B cell (primary cell): Measurements from ENCODE around the gene SCP2. TPM values are rescaled to one million over a fixed set of nuclear protein-coding genes. Genes with fewer than 3 reads are reported as not detected.

Experiments used
- ATAC-seq: fragments of 200-7000 bp; cut with Tn5 transposase; one replicate; pipeline ENCODE4 v1.10.0; 2021; ENCODE audit warnings: low read depth, mild to moderate bottlenecking, moderate number of reproducible peaks, moderate library complexity
- CTCF ChIA-PET: fragments of 350-600 bp; sonication (Branson Sonifier 250); formaldehyde crosslinking; loops from one replicate; lab custom pipeline; 2021; ENCODE audit warnings: antibody characterized with exemption, inconsistent platforms; lab: Charles Lee
- POLR2A ChIA-PET: fragments of 350-600 bp; sonication (Branson Sonifier 250); formaldehyde crosslinking; loops from one replicate; lab custom pipeline; 2021; ENCODE audit warnings: antibody characterized with exemption; lab: Charles Lee
- DNase-seq: peaks from one replicate; pipeline ENCODE4 v3.0.0; 2013
- H2AFZ ChIP-seq: 2 replicates; pipeline ENCODE4 v1.6.1; 2012; ENCODE audit warnings: mild to moderate bottlenecking, low read depth, low read length; ENCODE audit not compliant: insufficient read depth, poor library complexity, severe bottlenecking
- H3K27ac ChIP-seq, 2 donors: 1 replicate in 1 of 2; 2 replicates in 1 of 2; pipeline ENCODE4 v1.5.1; 2012 to 2013; ENCODE audit warnings: low read length in 2 of 2, mild to moderate bottlenecking in 2 of 2, moderate library complexity in 1 of 2
- H3K27me3 ChIP-seq, 4 experiments: fragments of 200-600 bp in 1 of 4; sonication (generic) in 1 of 4; replicated peaks in 1 of 4; 1 replicate in 2 of 4; 2 replicates in 2 of 4; pipeline versions ENCODE4 v1.6.1 to v1.7.0; 2013 to 2016; ENCODE audit warnings: low read length in 3 of 4, mild to moderate bottlenecking in 2 of 4, mixed read lengths in 1 of 4, moderate library complexity in 1 of 4; ENCODE audit not compliant: insufficient read depth in 4 of 4, control insufficient read depth in 3 of 4; ENCODE audit errors: control extremely low read depth in 1 of 4
- H3K36me3 ChIP-seq, 2 experiments: replicated peaks in 1 of 2; 1 replicate in 1 of 2; 2 replicates in 1 of 2; pipeline versions ENCODE4 v1.6.1 to v1.7.1; 2013; ENCODE audit warnings: low read length in 1 of 2; ENCODE audit not compliant: insufficient read depth in 2 of 2, control insufficient read depth in 1 of 2; ENCODE audit errors: control extremely low read depth in 1 of 2, extremely low read depth in 1 of 2
- H3K4me1 ChIP-seq, 2 donors: fragments of 200-600 bp in 1 of 2; sonication (generic) in 1 of 2; 1 replicate in 1 of 2; 2 replicates in 1 of 2; pipeline versions ENCODE4 v1.5.1 to v1.6.1; 2013 to 2017; ENCODE audit warnings: low read length in 2 of 2; ENCODE audit not compliant: control insufficient read depth in 2 of 2, insufficient read depth in 2 of 2
- H3K4me2 ChIP-seq: replicated peaks from 2 replicates; pipeline ENCODE3; 2012; ENCODE audit warnings: mild to moderate bottlenecking, low read depth, low read length; ENCODE audit not compliant: poor library complexity, severe bottlenecking
- H3K4me3 ChIP-seq, 5 experiments: fragments of 200-600 bp in 1 of 5; sonication (generic) in 1 of 5; 1 replicate in 3 of 5; 2 replicates in 2 of 5; pipeline versions ENCODE4 v1.5.1 to v1.7.0; 2011 to 2016; ENCODE audit warnings: low read length in 4 of 5, mild to moderate bottlenecking in 4 of 5, low read depth in 2 of 5, control low read depth in 1 of 5, moderate library complexity in 1 of 5; ENCODE audit not compliant: insufficient read depth in 1 of 5; ENCODE audit errors: control extremely low read depth in 1 of 5, extremely low read depth in 1 of 5
- H3K79me2 ChIP-seq: fragments of 200-600 bp; sonication (generic); one replicate; pipeline ENCODE4 v1.6.0; 2016; ENCODE audit warnings: low read length; ENCODE audit not compliant: control insufficient read depth, insufficient read depth
- H3K9ac ChIP-seq: fragments of 200-600 bp; sonication (generic); 2 replicates; pipeline ENCODE4 v1.6.1; 2017; ENCODE audit warnings: mild to moderate bottlenecking, low read length, moderate library complexity
- H3K9me3 ChIP-seq, 3 donors: one replicate each; pipeline versions ENCODE4 v1.6.1 to v1.7.1; 2013; ENCODE audit warnings: low read length in 2 of 3; ENCODE audit not compliant: control insufficient read depth in 2 of 3, insufficient read depth in 1 of 3; ENCODE audit errors: control extremely low read depth in 1 of 3
- H4K20me1 ChIP-seq: 2 replicates; pipeline ENCODE4 v1.6.0; 2012; ENCODE audit warnings: mild to moderate bottlenecking, low read length; ENCODE audit not compliant: insufficient read depth, control insufficient read depth, poor library complexity, severe bottlenecking
- H3K27ac Mint-ChIP-seq: one replicate; pipeline ENCODE4 v1.8.0; 2021; ENCODE audit warnings: mixed read lengths
- H3K27me3 Mint-ChIP-seq: one replicate; pipeline ENCODE4 v1.8.0; 2021; ENCODE audit warnings: mixed read lengths
- H3K4me1 Mint-ChIP-seq: one replicate; pipeline ENCODE4 v1.8.0; 2021; ENCODE audit warnings: mixed read lengths
- H3K4me3 Mint-ChIP-seq: one replicate; pipeline ENCODE4 v1.8.0; 2021; ENCODE audit warnings: mixed read lengths
- H3K9me3 Mint-ChIP-seq: one replicate; pipeline ENCODE4 v1.8.0; 2022; ENCODE audit warnings: mixed read lengths; ENCODE audit not compliant: insufficient read depth
- EZH2 ChIP-seq: IDR thresholded peaks from 2 replicates; pipeline ENCODE4 v1.6.1; 2012; ENCODE audit warnings: borderline replicate concordance, low read depth, mild to moderate bottlenecking, moderate library complexity, low read length; ENCODE audit not compliant: insufficient read depth, poor library complexity, severe bottlenecking
- WGBS: methylation state at CpG from one replicate; pipeline ENCODE4 v1.1.5; 2013; ENCODE audit warnings: missing lambda C conversion rate; ENCODE audit not compliant: insufficient coverage; 5-methylcytosine and 5-hydroxymethylcytosine counted together
- intact Hi-C: fragments of 100-400 bp; cut with micrococcal nuclease; formaldehyde crosslinking; loops from one replicate; pipeline ENCODE4 v1.10.0; 2022
- polyA plus RNA-seq: library from polyadenylated mRNA; depleted of rRNA; stranded (reverse); fragments of >200 nt; gene quantifications from 2 replicates; pipeline ENCODE4 v1.2.3, GENCODE V29; 2012
- total RNA-seq, 2 donors: library from RNA; stranded (reverse); fragments of 120-200 nt in 1 of 2; gene quantifications; 1 replicate in 1 of 2; 2 replicates in 1 of 2; pipeline versions ENCODE4 v1.2.3 to v1.2.4, GENCODE V29; 2013 to 2022
- TF ChIP-seq, protein P1 (sequence below): fragments of 200-600 bp; IDR thresholded peaks from one replicate; pipeline ENCODE4 v1.8.0; 2022; ENCODE audit warnings: antibody characterized with exemption, mild to moderate bottlenecking

The SCP2 gene
- total and polyA plus RNA-seq, 2 donors (not counting 1 experiment from before 2014, with no cell fraction given), result 19.4 to 46.6 TPM

DNA sequence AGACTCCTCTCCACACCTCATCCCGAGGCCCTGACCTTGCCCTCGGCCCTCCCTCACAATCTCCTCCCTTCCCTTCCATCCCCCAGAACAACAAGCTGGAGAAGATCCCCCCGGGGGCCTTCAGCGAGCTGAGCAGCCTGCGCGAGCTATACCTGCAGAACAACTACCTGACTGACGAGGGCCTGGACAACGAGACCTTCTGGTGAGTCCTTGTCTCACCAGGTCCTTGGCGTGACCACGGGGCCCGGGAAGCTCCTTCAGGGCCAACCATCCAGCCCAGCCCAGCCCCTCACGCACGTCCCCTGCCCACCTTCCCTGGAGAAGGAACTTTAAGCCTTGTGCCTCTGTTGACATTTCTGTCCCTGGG is 150.5 kb downstream of the SCP2 start:
- no peaks in the 10 kb centered on the region for H4K20me1 ChIP-seq
- ChIA-PET POLR2A (no interaction called here), CTCF (interaction anchor here (0.6 kb wide), 1 partner anchor 56 kb away, joined by 4 read pairs; no protein-coding TSS in a partner anchor)
- H3K9me3 Mint-ChIP-seq, result no peaks in the 10 kb centered on the region
- intact Hi-C loops, result no loop called here
- no peak overlapping the region for H3K4me2 ChIP-seq
- H3K27me3 Mint-ChIP-seq, result no peaks in the 10 kb centered on the region
- DNase-seq (no peak), ATAC-seq (no peak)
- H3K79me2 ChIP-seq, result no peaks in the 10 kb centered on the region
- no peaks in the 10 kb centered on the region for H3K36me3 ChIP-seq
- WGBS, result 89% methylated on average over 12 of the region's 13 CpGs
- no peak for TF ChIP-seq EZH2
- TF ChIP-seq, protein P1, sequence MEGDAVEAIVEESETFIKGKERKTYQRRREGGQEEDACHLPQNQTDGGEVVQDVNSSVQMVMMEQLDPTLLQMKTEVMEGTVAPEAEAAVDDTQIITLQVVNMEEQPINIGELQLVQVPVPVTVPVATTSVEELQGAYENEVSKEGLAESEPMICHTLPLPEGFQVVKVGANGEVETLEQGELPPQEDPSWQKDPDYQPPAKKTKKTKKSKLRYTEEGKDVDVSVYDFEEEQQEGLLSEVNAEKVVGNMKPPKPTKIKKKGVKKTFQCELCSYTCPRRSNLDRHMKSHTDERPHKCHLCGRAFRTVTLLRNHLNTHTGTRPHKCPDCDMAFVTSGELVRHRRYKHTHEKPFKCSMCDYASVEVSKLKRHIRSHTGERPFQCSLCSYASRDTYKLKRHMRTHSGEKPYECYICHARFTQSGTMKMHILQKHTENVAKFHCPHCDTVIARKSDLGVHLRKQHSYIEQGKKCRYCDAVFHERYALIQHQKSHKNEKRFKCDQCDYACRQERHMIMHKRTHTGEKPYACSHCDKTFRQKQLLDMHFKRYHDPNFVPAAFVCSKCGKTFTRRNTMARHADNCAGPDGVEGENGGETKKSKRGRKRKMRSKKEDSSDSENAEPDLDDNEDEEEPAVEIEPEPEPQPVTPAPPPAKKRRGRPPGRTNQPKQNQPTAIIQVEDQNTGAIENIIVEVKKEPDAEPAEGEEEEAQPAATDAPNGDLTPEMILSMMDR, result no peak
- no peaks in the 10 kb centered on the region for H3K4me1 Mint-ChIP-seq
- H3K27ac Mint-ChIP-seq, result no peak overlapping the region
- H3K4me1 ChIP-seq, result no peaks in the 10 kb centered on the region
- no peaks in the 10 kb centered on the region for H3K27me3 ChIP-seq
- no peak overlapping the region for H2AFZ ChIP-seq
- H3K4me3 ChIP-seq, result no peak overlapping the region
- no peak overlapping the region for H3K9ac ChIP-seq
- H3K27ac ChIP-seq, result no peak overlapping the region
- H3K4me3 Mint-ChIP-seq, result no peak overlapping the region
- H3K9me3 ChIP-seq, result no peaks in the 10 kb centered on the region

DNA sequence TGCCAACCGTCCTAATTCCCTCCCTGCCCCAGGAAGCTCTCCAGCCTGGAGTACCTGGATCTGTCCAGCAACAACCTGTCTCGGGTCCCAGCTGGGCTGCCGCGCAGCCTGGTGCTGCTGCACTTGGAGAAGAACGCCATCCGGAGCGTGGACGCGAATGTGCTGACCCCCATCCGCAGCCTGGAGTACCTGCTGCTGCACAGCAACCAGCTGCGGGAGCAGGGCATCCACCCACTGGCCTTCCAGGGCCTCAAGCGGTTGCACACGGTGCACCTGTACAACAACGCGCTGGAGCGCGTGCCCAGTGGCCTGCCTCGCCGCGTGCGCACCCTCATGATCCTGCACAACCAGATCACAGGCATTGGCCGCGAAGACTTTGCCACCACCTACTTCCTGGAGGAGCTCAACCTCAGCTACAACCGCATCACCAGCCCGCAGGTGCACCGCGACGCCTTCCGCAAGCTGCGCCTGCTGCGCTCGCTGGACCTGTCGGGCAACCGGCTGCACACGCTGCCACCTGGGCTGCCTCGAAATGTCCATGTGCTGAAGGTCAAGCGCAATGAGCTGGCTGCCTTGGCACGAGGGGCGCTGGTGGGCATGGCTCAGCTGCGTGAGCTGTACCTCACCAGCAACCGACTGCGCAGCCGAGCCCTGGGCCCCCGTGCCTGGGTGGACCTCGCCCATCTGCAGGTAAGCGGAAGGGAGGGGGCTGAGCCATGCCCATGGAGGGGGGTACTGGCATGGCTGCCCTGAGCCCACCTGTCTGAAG is 151.4 kb downstream of the SCP2 start:
- DNase-seq (no peak), ATAC-seq (no peak)
- Histone ChIP-seq H2AFZ (no peak overlapping the region), H3K4me1 (no peaks in the 10 kb centered on the region), H3K4me3 (no peak overlapping the region), H3K27me3 (no peaks in the 10 kb centered on the region), H3K79me2 (no peaks in the 10 kb centered on the region), H3K9ac (no peak overlapping the region), H3K36me3 (no peaks in the 10 kb centered on the region), H4K20me1 (no peaks in the 10 kb centered on the region), H3K27ac (no peak overlapping the region), H3K4me2 (no peak overlapping the region), H3K9me3 (no peaks in the 10 kb centered on the region)
- H3K4me3 Mint-ChIP-seq, result no peak overlapping the region
- no peaks in the 10 kb centered on the region for H3K27me3 Mint-ChIP-seq
- TF ChIP-seq, protein P1, result no peak
- TF ChIP-seq EZH2, result no peak
- intact Hi-C loops, result no loop called here
- ChIA-PET CTCF (interaction anchor here (0.6 kb wide), 1 partner anchor 57 kb away, joined by 4 read pairs; no protein-coding TSS in a partner anchor), POLR2A (no interaction called here)
- H3K4me1 Mint-ChIP-seq, result no peaks in the 10 kb centered on the region
- H3K9me3 Mint-ChIP-seq, result no peaks in the 10 kb centered on the region
- WGBS, result 94% methylated on average over 46 of the region's 46 CpGs
- H3K27ac Mint-ChIP-seq, result no peak overlapping the region
